ENCODE data around the gene TMCO4.

The TMCO4 gene

DNA sequence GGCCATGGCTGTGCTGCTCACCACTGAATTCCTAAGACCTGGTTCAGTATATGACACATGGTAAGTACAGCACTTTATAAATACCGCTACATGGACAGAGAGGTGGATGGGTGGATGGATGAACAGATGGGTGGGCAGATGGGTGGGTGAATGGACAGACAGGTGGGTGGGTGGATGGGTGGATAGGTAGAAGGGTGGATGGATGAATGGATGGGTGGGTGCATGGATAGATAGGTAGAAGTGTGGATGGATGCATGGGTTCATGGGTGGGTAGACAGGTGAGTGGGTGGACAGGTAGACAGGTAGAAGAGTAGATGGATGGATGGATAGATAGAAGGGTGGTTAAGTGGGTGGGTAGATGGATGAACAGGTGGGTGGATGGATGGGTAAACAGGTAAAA is 54.8 kb downstream of the TMCO4 start:
- no peak for DNase-seq

DNA sequence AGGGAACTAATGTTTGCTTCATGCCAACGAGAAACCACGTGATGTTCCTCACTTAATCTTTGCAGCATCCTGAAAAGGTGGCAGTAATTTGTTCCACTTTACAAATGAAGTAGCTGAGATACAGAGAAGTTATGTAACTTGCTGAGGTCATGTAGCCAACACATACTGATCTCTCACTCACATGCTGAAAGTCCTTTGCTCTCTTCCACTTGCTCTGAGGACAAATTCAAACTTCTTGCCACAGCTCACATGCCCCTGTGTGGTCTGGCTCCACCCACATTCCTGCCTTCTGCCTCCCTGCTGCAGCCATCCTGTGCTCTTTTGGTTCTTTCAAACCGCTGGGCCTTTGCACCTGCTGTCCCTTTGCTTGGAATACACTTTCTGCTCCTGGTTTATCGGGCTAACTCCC is 55.4 kb downstream of the TMCO4 start:
- no peak for DNase-seq

DNA sequence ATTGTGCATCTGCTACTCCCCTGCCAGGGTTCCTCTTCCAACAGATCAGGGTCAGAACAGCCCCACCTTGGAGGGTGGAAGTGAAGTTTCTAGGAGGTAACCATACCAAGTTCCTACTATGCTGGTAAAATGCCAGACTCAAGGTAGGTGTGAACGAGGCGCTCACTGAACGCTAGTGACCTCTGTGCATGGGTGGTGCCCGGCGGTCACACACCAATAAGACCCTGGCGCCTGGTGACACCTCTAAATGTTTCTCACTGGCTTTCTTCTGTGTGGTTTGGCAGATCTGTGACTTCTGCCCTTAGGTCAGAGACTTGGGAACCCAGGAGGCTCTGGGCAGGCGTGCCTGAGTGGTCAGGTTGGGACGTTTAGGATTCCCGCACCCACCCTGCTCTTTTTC is 55.9 kb downstream of the TMCO4 start:
- DNase-seq = no peak

DNA sequence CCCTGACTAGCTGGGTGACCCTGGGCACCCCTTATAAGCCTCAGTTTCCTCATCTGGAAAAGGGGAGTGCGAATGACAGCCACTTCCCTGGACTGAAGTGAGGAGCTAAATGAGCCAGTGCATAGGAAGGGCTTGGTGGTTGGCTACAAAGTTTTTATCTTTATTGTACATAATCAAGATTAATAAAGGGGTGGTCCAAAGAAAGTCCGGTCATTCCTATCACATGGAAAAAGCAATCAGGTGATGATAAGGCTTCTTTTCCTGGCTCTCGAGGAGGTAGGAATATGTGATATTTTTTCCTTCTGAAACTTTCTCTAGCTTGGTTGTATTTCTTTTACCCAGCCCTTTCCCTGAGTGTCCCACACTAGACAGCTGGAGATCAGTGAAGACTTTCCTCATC is 56.5 kb downstream of the TMCO4 start:
- DNase-seq = no peak

DNA sequence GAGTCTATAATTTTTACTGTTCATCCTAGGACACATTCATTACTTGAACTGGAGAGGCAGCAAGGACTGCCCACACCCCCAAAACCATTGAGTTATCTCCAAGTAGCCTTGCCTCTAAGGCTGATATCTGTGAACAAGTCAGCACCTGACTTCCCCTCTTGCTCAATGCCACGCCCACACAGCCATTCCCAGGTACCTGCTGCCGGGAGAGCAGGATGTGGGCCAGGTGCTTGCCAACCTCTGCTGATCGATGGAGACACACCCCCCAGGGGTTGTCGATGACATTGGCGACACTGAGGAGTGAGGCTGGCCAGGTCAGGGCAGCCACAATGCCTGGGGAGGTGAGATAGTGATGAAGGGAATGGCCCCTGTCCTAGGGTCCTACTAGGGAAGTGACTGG is 60.1 kb downstream of the TMCO4 start:
- no peak for DNase-seq

DNA sequence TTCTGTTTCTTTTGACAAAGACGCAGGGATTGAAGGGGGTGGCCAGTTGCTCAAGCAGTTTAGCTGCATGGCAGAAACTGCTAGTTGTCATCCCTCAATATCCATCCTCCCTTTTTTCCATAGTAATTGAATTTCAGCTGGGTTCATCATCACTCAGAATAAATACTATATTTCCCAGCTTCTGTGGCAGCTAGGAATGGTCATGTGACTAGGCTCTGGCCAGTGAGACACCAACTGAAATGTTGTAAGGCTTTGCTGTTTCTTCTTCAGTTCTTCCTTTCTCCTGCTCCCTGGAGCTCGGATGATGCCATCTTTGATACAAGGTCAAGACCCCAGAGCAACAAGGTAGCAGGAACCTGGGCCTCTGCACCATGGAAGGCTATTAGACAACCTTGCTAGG is 61.0 kb downstream of the TMCO4 start:
- no peak for DNase-seq

DNA sequence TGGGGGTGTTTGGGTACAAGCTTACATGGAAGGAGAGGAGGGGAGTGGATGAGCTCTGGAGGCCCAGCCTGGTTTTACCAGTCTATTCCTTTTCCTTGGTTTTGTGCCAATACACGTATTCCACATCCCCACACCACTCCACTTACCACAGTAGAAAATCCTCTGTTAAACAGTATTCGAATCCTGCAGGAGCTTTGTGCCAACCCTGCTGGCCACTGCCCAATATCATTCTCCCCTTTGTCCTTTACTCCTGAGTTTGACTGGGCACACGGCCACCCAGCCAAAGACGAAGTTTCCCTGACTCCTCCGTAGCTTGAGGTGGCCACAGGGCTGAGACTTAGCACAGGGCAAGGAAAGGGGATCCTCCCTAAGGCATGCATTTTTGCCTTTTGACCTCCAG is 61.6 kb downstream of the TMCO4 start:
- no peak for DNase-seq

DNA sequence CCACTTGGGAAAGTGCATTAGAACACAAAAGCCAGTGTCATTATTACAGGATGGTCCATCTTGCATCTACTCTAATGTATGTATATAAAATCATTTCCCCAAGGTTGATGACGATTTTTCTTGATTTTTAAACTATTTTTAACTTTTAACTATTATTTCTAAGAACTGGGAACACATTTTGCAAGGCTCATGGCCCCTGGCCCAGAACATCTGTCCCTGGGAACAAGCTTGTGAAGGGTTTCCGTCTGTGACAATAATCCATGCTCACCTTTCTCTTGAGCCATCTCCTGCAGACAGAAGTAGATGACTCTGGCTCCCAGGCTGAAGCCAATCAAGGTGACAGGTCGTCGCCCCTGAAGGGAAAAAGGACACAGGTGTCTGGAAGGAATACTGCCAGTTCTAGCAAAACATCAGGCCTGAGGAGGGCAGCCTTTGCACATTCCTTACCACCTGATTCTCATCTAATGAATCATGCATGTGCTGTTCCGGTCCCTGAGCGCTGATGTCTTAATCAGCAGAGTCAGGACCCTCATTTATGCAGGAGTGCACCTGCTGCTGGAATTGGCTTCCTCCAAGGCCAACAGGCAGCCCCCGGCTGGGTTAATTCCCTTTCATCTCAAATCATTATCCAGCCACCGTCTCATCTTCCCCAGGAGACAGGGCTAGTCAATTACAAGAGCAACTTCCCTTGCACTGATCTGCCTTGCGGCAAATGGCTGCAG is 62.5 kb downstream of the TMCO4 start:
- no peak for DNase-seq

DNA sequence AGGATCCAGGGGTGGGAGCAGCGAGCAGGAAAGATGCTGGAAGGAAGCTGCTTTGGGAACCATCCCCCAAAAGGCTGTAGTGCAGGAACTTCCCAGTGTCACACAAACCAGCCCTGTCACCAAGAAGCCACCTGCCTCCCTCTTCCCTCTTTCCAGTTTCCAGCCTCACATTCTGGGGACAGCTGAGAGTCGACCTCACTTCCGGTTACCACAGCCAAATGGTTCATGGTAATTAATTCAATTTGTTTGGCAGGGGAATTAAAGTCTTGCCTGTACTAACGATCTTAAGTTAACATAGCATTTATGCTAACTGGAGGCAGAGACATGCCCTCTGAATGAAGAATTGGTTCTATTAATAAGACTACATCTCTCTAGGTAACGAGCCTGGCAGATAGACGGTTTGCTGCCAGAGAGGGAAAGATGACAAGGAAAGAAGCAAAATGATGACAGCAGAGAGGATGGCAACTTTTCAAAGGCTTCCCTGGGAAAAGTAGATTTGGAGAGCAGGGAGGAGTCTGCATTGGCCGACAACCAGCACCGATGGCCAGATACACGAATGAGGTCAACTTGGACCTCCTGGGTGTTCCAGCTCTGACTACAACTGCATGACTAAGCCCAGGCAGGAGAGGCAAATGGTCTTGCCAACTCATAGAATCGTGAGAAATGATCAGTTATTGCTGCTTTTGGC is 64.1 kb downstream of the TMCO4 start:
- DNase-seq = no peak

DNA sequence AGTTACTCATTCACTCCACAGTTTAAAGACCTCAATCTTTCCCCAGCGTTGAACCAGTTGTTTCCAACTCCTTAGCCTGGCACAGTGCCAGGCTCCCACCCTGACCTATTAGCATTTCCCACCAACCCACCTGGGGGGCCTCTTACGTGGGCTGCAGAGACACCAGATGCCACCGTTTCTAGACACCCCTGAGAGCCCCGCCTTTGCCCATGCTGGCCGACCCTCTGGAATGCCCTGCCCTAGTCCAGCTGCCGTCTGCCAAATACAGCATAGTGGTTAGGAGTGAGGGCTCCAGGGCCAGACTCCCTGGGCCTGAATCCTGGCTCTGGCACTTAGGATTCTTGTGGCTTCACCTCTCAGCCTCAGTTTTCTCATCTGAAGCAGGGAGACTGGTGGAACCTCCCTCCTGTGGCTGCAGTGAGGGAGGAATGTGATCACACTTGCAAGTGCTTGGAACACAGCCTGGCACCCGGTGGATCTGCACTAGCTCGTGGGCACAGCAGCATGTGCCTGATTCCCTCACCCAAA is 65.2 kb downstream of the TMCO4 start:
- no peak for DNase-seq

DNA sequence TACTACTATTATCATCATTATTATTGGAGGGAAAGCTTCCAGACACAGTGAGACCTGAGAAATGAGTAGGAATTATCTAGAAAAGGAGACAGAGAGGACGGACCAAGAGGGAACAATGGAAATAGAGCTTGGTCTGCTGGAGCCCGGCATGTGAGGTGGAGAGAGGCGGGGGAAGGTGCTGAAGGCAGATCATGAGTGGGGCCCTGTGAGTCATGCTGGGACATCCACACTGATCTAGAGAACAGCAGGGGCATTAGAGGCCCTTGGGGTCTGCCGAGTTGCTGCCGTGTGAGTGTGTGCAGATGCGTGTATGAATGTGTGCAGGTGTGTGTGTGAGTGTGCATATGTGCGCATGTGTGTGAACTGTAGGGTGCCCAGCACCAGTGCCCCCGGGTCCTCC is 65.7 kb downstream of the TMCO4 start:
- no peak for DNase-seq

DNA sequence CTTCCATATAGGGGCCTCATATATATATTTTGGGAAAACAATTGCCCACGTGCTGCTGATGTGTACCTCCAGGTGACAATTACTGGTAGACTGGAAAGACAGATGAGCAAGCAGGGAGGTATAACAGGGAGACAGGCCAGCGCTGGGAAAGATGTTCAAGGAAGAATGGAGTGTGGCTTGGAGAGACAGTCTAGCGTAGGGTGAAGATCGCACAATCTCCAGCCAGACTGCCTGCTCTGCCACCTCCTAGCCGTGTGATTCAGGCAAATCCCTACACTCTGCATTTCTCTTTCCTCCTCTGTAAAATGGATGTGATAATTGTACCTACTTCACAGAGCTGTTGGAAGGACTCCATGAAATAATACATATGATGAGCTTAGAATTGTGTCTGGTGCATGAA is 66.1 kb downstream of the TMCO4 start:
- no peak for DNase-seq

DNA sequence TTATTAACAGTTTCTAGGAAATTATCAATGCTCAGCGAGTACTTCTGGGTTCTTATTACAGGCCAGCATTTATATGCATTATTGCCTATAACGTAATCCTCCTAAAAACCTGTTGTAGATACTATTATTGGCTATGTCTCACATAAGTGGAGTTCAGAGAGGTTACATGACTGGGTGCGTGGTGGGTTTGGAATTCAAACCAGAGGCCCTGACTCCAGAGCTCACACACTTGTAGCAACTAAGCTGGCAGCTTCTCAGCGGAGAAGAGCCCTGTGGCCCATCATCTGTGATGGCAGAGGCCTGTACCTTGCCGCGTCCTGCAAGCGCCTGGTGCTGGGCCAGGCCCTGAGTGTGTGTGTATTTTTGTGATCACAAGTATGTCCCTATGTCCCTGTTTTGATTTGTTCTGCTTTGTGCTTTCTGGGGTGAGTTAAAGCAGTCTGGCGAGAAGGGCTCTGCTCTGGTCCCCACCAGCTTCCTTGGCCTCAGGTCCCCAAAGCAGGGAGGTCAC is 68.3 kb downstream of the TMCO4 start:
- no peak for DNase-seq

DNA sequence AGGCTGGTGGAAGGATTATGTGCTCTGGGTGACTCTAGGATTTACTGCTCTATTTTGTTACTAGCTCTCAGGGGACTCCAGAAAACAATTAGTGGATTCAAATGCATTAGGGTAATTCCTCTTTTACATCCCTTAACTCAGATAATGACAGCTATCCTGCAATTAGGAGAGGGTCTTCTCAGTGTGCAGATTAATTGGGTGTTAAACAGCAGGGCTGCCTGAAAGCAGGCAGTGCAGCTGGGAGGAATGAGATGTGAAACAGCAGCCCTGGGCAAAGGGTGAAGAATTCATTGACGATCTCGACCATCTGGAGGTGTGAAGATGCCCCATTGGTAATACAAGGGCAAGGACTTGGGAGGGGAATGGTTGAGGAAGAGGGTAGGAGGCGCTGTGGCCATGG is 68.9 kb downstream of the TMCO4 start:
- no peak for DNase-seq

DNA sequence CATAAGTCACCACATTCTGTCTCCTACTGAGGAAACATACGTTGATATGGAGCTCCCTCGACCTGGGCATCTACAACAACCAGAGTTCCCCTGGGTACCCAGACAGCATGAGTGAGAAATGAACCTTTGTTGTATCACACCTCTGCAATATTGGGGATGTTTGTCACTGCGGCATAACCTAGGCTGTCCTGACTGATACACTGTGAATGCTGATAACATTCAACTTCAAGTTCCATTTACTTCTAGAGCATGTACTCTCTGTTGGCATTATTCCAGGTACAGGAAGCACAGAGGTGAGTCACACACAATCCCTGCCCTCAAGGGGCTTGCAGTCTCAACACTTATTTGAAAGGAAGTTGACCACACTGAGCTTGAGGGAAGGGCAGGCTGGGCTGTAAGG is 69.5 kb downstream of the TMCO4 start:
- DNase-seq = no peak

DNA sequence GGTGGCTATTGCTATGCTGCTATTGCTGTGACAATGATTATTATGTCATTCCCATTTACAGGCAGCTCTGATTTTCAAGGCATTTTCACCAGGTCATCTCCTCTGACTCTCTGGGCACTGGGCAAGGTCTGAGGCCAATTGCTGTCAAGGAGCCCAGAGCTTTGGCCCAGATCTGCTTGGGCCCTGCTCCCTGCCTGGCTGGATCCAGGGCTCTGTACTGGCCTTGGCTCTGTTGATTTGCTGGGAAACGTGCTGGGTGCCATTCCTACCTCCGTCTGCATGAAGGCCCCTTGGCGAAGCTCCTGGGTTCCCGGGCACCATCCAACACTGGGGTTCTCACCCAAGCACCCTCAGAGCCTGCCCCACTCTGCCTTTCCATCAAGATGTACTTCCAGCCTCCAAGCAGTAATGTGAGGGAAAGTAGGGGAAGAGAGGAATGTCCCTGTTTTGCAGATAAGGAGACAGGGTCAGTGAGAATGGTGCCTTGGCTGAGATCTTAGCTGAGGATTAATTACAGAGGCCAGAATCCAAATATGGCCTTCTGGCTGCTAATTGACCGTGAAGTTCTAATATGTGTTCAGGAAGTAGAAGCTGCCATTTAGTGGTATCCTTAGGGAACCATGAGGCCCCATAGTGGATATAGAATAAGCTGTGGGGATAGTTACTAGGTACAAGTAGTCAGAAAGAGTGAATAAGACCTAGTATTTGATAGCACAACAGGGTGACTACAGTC is 71.1 kb downstream of the TMCO4 start:
- no peak for DNase-seq

DNA sequence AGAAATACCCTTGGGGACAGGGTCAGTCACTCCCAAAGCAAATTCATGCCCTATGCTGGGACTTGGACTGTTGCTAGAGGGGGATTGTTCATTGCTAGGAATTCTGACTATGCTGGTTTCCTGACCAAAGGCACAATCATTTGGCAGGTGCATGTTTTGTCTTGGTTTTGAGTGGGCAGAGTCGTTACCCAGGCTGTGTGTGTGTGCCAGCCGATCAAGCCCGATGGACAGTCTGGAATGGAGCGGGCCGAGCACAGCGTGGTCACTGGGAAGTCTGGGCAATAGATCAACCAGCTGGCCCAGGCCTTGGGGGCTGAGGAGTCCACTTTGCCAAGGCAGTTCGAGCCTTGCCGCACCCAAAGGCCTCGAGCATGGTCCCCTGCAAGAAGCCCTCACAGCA is 74.1 kb downstream of the TMCO4 start:
- DNase-seq = no peak

DNA sequence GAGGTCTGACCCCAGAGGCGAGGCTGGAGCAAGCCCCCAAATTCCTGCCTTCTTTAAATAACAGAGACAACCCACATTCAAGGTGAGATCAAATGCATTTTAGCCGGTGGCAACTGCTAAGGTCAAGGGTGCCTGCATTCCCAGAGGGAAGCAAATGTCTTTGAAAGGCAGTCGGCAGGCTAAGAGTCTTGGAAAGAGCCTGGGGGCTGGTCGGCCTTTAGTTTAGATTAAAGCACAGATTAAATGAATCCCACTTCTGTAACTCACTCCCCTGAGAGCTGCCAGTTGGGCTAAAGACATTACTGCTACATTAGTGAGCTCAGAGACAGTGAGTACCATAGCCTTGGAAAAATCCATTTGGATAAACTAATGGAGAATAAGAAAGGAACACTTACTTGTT is 75.8 kb downstream of the TMCO4 start:
- no peak for DNase-seq

DNA sequence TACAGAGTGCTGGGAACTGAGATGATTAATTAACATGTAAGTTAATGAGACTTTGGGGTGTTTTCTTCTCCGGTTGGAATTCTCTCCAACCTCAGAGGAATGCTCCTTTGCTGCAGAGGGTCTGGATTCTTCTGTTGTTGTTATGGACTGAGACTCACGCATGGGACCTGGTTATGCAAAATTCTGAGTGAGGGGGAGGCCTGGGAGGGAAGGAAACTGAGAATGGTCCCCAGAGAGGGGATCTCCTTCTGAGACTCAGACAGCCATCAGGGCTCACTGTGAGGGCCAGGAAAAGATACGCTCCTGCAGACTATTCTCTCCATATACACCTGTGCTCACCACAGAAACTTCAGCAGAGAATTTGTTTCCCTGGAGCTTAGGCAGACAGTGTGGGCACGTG is 78.7 kb downstream of the TMCO4 start:
- DNase-seq = no peak

DNA sequence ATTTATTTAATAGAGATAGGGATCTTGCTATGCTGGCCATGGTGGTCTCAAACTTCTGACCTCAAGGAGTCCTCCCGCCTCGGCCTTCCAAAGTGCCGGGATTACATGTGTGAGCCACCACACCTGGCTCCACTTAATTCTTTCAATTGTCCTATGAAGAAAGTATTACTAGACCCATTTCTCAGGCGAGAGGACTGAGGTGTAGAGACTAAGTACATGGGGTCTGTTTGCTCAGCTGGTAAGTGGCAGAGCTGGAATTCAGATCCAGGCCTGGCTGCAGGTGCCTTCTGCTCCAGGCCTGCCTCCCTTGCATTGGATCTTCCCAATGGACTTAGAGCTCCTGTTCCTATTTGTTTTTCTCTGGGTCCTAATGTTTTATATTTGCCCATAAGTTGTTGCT is 79.5 kb downstream of the TMCO4 start:
- DNase-seq = no peak

DNA sequence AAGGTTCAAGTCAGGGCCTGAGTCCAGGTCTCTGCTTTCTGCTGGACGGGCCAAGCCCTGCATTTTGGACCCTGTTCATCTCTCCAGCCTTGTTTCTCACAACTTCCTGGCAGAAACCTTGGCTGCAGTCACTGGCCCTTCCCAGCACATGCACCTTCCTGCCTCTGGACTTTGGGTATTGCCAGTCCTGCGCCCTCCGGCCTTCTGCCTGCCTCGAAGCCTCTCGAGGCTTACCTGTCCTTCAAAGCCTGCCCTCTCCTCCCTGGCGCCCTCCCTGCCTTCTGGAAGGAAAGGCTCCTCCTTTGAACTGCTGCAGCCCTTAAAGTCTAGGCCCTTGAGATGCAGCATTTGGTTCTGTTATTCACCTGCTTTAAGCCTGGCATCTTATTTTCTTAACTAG is 82.2 kb downstream of the TMCO4 start:
- no peak for DNase-seq

DNA sequence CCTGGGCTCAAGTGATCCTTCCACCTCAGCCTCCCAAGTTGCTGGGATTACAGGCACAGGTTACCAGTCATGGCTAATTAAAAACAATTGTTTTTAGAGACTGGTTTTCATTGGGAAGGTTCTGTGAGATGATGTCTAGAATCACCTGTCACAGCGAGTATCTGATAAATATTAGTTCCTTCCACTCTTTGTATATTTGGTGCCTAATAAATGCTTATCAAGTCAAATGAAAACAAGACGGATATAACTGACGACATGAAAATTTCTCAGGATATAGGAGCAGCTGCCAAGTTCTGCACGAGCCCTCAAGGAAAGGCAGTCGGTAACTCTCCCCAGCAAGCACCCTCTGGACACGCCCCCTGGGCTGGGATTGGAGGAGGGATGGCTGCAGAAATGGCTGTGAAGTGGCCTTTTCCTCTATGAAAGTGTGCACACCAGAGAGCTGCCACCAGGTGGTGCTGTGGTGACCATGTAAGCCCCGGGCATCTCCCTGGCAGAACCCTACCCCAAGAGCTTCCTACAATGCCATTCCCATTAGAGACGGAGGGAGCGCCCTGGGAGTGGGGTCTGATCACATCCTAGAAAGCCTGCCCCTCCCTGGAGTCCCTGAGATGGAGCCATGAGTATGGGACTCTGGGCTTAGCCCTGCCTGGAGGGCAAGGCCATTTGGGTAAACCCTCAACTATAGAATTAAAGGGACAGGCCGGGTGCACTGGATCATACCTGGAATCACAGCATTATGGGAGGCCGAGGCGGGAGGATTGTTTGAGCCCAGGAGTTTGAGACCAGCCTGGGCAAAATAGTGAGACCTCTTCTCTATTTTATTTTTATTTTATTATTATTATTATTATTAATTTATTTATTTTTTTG is 84.1 kb downstream of the TMCO4 start:
- DNase-seq = peak; percentile 84 to 85

DNA sequence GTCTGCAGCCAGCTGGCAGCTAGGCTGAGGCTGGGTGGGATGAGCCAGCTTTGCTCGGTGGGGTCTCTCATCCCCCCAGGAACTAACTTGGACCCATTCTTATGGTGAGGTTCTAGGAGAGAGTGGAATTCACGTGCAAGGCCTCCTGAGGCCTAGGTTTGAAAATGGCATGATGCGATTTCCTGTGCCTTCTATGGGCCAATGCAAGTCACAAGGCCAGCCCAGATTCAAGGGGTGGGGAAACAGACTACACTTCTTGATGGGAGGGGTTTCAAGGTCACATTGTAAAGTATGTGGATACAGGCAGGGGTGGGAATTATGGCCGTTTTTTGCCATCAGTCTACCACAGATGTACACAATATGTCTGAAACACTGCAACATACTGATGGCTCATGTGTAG is 86.8 kb downstream of the TMCO4 start:
- no peak for DNase-seq

All from CD4-positive, alpha-beta T cell treated with Interleukin-4 for 1 hour (primary cell).